GM19023 (cell line): Measurements from ENCODE around the gene COBL.
"Not testable (repeated sequence)": the region's sequence is repeated elsewhere in the genome, so short reads cannot be mapped to it uniquely, and the experiment has no call there.

Source experiments
- ATAC-seq: cut with Tn5 transposase; IDR thresholded peaks from one replicate; pipeline ENCODE4 v1.9.1; 2021; ENCODE audit warnings: mild to moderate bottlenecking, moderate library complexity; ENCODE audit not compliant: unreplicated experiment

COBL gene

DNA sequence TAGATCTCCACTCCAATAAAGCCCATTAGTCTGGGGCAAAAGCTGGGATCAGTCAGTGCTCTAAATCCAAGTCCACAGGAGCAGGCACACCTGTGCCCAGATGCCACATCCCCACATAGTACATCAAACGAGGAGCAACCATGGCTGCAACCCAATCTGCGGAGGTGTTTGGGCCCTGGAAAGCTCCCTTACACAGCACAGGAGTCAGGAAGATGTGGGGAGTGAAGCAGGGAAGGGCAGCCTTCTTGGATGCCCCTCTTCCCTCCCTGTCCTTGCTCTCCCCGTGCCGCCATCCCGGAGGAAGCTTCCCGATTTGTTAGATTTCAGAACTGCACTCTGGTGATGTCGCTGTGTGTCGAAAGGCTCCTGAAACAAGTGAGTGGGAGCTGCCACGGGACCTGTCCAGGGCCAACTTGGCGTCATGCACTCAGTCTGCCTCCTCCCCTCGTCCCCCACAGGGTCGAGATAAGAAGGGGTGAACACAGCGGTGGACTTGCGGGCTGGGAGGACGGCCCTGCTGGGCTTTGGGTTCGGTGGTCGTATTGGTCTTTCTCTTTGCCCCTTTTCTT lies 303.3 kb downstream of the COBL start:
- ATAC-seq = no peak

- no peak for ATAC-seq
Observed at GRCh38 chr7:51012569-51013217, 303.9 kb downstream of the COBL start.

GRCh38 chr7:51011710-51012350 lies 304.8 kb downstream of the COBL start:
- no peak for ATAC-seq

DNA sequence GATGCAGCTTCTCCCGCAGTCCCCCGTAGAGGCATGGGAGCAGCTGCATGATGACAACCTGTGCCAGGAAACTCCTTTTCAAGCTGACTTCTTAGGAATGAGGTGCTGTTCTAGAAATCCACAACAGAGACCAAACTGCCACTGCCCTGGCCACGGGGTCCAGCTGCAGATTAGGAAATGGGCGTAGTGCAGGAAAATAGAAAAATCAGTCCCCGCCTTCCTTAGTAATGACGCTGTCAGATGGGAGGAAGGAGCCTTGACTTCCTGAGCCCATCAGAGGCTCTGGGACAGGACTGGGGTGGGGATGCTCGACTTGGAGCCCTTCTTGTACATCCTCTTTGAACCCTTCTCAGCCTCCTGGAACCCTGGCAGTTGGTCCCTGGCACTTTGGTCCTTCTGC lies 306.1 kb downstream of the COBL start:
- ATAC-seq = no peak

DNA sequence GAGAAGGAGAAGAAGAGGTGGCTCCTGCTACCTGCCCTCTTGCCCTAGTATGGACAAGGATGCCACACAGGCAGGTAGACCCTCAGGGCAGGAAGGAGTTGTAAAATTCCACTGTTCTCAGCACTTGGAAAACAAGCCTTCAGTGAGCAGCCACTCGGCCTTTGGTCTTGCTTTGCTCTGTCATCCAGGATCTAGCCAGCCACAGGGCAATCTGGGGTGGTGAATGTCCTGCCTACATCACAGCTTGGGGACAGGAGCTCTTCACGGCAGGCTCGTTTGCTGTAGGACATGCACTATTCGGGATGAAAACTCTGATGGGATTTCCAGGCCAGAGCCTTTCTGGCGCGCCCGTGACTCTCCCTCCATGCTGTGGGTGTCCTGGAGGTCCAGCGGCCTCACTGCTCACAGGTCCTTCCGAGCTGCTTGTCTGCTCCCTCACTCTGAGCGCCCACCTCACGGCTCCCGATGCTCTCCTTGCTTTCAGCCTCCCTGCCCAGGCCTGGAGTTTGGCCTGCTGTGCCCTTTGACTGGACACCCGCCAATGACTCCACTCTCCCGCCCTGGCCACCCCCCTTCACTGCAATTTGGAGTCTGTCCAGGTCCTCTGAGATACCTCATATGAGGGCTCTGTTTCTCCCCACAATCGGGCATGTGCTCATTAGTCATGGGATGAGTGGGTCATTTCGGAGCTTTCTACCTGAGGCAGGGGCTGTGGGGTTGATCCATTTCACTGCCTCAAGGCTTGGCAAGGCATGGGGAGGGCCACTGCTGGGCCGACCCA lies 306.7 kb downstream of the COBL start:
- no peak for ATAC-seq

DNA sequence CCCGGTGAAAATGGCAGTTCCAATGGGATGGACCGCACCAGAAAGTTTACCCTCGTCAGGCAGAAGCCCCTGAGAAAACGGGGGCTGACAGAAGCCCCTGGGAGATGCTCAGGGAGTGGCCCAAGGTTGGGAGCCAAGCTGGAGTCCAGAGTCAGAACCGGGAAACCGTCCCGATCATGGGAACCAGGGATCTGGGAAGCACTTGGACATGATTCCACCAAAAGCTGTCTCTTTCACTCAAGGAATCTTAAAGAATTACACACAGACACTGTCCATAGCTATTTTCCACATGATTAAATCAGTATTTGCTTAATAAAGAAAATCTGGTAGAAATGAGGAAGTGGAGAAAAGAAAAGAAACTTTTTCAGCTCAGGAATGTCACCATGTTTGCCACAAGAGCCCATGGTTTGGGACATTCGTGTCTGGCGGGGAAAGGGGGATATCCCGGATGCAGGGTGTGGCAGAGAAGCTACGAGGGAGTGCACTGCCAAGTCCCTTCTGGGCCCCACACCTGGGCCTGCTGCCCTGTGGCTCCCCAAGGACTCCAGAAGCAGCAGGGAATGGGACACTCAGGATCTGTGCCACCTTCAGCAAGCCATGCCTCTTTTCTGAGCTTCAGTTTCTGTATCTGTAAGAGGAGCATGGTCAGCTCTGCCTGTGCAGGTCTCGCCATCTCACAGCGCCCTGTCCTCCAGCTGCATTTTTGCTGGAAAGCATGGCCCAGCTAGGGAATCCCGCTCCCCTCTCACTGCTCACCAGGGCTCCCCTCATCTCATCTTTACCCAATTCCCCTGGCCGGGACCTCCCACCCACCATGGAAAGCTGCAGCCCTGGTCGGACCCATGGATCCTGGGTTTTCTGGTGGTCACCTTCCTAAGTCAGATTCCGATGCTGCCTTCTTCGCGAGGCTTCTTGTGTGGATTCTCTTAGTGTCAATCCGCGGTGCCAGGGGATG lies 308.8 kb downstream of the COBL start:
- ATAC-seq = no peak

DNA sequence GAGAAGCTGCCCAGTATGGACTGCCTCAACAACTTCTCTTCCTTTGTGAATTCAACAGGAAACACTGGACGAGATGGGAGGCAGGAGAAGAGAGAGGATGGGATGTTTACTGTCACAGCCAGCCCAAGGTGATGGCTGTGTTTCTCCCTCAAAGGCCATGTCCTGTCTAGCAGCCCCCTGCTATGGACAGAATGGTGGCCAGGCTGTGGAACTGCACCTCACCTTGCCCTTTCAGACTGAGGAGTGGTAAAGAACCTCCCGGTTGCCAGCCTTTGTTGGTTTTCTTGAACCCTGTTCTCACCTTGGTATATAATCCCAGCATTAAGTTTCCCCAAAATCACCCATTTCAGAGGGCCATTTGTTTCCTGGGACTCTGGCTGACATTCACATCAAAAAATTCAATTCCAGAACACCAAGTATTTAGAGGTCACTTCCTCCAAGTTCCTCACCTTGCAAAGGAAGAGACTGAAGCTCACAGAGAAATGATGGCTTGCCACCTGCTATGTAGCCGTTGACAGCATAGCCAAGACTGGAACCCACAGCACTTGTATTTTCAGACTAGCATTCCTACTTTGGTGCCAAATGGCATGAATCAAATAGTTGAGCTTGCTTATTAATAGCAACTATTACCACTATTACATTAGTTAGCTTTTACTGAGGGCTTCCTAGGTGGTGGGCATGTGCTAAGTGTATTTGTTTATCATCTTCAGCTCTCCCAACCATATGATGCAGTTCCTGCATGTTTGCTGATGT lies 309.9 kb downstream of the COBL start:
- no peak for ATAC-seq

DNA sequence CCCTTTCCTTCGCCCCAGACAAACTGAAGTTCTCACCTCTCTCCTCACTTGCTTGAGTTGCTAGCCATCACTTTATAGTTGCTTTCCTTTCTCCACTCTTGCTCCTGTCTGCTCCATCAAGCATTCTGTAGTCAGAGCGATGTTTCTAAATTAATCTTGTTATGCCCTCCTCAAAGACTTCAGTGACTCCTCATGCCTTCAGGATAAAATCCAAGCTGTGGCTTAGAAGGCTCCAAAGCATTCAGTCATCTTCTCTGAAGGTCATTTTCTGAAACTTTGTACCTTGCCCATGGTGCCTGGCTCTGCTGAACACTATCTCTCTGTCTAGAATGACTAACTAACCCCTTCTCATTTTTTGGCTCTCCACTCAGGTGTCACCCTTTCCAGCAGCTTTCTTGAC lies 311.5 kb downstream of the COBL start:
- no peak for ATAC-seq

DNA sequence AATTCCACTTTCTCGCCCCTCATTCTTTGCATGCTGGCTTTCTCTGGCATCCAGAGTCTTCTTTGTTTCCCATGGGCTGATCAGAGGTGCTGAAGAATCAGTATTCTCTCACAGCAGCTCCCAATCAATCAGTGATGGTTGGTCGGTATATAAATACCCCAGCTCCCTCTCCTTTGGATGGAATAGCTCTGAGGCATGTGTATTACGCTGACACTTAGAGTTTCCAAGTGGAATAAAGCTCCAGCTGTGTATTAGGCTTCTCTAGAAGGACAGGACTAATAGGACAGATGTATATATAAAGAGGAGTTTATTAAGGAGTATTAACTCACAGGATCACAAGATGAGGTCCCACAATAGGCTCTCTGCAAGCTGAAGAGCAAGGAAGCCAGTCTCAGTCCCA lies 315.7 kb downstream of the COBL start:
- ATAC-seq = no peak

DNA sequence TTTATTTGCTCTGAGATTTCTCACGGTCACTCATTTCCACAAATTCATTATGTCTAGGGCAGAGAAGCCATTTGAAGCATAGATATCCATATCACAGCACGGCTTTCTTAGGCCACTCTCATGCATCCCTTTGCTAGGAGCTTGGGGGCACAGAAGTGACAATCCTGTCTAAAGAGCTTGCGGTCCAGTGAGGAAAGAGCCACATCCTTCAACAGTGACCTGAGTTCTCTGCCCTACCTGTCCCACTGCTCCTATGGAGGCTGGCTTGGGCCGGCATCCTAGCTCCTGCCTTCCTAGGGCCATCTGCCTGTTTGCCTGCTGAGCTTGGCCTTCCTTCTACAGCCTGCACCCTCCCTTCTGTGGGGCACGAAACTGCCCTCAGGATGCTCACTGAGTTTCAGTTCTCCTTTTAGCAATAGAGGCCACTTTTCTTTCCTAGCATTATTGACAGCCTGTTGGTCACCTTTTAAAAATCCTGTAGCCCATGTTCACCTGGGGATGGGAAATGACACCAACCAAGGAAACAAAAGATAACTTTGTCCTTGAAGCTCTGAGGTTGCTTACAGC lies 321.8 kb downstream of the COBL start:
- ATAC-seq = no peak

DNA sequence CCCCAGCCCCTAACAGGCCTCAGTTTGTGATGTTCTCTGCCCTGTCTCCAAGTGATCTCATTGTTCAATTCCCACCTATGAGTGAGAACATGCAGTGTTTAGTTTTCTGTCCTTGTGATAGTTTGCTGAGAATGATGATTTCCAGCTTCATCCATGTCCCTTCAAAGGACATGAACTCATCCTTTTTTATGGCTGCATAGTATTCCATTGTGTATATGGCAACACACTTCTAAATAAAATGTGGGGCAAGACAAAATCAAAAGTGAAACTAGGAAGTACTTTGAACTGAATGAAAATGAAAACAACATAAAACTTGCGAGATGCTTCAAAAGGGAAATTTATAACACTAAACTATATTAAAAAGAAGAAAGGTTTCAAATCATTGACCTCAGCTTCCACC lies 326.4 kb downstream of the COBL start:
- ATAC-seq = not testable (repeated sequence)

DNA sequence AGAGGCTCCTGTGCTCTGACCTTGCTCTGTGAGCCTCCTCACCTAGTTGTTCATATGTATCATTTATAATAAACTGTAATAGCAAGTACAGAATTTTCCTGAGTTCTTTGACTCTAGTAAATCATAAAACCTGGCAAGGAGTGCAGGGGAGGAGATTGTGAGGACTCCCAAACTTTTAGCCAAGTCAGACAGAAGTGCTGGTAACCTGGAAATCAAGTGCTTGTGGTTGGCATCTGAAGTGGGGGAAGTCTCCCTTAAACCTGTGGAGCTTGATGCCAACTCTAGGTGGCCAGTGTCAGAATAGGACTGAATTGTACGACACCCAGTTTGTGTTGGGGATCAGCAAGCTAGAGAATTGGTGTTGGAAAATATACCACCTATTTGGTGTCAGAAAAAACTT lies 327.6 kb downstream of the COBL start:
- no peak for ATAC-seq

DNA sequence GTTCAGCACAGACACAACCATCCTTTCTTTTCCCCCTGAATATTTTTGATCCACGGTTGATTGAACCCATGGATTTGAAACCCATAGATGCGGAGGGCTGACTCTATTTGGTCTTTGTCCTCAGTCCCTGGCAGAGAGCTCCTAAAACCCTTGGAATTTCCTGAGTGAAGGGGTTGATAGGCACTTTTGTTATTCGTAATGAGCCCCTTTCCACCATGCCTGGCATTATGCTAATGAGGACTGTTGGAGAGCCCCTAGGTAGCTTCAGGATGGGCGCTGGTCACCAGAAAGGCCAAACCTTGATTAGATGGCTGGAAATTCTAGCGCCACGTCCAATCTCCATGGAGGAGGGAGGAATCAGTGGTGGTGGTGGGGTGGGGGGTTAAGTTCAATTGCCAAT lies 328.1 kb downstream of the COBL start:
- no peak for ATAC-seq

- no peak for ATAC-seq
Observed at GRCh38 chr7:50985096-50985495, 331.5 kb downstream of the COBL start.

GRCh38 chr7:50983850-50984249 lies 332.8 kb downstream of the COBL start:
- no peak for ATAC-seq

GRCh38 chr7:50982626-50983025 lies 334.0 kb downstream of the COBL start:
- no peak for ATAC-seq

DNA sequence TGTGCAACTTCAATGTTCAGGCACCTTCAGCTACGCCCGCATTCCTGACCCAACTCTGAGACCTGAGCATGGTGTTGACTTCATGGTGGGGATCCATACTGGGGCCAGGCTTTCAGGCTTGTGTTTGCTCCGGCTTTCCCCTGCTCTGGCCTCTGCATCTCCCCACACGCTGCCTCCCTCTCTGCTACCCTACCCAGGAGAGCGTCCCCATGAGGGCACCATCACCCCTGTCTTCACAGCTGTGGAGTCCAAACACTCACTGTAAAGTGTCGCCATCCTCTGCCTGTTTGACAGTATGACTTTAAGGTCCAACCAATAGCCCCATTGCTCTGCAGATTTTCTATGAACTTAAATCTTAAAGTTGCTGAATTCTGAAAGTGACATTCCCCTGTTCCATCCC lies 334.9 kb downstream of the COBL start:
- ATAC-seq = no peak

DNA sequence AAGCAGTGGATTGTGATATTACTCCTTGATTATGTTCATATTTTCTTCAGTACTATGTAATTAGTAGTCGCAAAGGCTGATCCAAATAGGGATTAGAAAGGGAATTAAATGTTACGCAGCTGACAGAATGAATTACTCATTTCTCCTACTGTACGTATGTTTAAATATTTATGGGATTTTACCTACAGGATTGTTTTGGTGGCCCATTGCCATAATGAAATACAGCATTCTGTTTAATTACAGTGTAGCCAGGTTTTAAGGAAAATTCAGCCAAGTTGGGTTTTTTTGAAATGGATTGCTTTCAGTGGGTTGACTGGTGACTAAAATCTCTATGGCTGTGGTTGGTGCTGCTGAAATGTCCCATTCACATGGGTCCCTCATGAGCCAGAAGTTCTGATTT lies 336.2 kb downstream of the COBL start:
- ATAC-seq = no peak

DNA sequence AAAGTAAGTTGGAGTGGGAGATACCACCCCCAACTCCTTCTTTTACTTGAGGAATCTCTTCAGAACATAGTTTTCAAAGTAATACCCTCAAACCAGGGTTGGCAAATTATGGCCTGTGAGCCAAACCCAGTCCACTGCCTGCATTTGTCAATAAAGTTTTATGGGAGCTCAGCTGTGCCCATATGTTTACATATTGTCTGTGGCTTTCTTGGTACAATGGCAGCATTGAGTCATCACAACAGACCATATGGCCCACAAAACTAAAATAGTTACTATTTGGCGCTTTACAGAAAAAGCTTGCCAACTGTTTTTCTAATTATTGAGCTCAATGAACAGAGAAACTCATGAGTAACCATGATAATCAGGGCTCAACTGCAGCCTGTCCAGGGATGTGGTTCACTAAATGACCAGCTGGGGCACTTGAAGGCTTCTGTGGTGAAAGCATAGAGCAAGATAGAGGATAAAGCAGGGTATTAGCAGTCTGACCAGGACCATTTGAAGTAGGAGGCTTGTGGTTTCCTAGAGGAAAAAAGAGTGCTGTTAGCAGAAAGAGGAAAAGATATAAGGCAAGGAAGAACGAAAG lies 337.9 kb downstream of the COBL start:
- ATAC-seq = no peak
